NOMO-1 treated with DMSO at 0.1 percent for 48 hours (cell line): ENCODE results near the gene ADCY2.

Experiments
- DNase-seq: peaks from one replicate; lab custom pipeline; 2025; ENCODE audit not compliant: unreplicated experiment; lab: John Stamatoyannopoulos, UW

The ADCY2 gene

GRCh38 chr5:7501061-7501460 lies 105.1 kb downstream of the ADCY2 start:
- no peak for DNase-seq

- DNase-seq, result no peak
Measured at GRCh38 chr5:7503564-7503963, 107.6 kb downstream of the ADCY2 start.

DNA sequence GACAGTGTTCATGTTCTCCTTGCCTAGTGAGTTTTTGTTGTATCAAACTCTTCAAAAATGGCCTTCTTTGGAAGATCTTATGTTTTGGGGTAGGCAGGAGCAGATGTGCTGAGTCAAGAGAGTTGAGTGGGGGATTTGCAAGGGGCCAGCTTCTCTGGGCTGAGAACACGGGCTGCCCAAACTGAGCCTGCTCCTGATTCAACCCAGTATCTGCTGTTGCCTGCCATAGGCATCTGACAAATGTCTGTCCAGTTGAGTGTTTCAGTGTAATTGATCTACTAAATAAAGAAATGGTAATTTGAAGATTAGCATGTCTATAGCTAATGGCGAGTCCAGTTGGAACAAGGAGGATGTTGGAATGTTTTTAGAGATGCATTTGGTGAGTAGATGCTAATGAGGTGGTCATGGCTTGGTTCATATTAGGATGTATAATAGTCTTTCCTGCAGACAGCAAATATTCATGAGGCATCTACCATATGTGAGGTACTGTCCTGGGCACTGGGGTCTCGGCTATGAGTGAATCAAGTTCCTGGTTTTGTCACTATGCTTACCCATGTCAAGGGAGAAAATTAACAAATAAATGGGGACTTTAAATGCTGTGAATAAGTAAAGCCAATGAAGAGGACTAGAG lies 119.5 kb downstream of the ADCY2 start:
- DNase-seq, result no peak

DNA sequence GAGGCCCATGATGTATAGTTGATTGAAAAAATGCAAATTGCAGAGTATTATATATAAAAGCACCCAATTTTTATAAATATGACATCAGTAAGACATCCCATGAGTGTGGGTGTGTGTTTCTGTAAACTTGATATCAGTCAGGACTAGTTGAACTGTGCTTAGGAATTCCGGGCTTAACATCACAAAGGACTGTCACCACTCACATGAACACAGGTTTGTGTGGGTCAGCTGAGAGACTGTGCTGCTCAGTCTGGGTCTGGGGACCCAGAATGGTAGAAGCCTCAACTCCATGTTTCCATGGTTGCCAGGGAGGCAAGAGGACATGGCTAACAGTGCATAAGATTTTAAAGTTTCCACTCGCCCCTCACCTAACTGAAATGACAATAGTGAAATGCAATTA lies 120.3 kb downstream of the ADCY2 start:
- no peak for DNase-seq

DNA sequence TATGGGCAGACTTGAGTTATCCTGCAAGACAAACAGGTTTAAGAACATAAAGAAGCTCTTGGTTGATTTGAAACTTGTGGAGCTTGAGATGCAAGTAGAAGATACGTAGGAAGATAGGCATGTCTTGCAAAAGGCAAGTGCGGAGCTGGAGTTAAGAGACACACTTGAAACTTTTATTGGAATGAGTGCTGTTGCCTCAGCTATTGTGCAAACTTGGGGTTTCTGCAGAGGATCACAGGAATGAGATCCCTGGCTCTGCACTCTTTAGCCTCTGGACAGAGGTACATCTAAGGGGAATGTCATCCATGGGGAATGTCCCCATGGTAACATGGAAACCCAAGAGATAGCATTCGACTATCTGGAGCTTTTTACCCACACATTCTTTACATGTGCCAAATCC lies 121.1 kb downstream of the ADCY2 start:
- DNase-seq, result no peak

GRCh38 chr5:7518947-7519560 lies 123.1 kb downstream of the ADCY2 start:
- no peak for DNase-seq

DNA sequence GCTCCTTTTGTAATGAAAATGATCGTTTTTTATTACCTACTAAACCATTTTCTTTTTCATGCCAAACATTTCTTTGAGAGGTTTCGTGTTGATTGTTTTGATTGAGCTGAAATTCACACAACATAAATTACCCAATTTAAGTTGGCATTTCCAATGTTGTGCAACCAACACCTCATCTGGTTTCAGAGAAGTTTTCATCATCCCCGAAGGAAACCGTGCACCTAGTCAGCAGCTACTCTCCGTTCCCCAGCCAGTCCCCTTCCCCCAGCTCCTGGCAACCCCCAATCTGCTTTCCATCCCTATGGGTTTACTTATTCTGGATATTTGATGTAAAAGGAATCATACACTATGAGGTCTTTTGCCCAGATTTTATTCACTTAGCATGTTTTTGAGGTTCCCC lies 123.6 kb downstream of the ADCY2 start:
- no peak for DNase-seq

GRCh38 chr5:7529880-7530279 lies 133.9 kb downstream of the ADCY2 start:
- no peak for DNase-seq

- no peak for DNase-seq
Measured at GRCh38 chr5:7533941-7534340, 138.0 kb downstream of the ADCY2 start.

- DNase-seq, result no peak
Measured at GRCh38 chr5:7534505-7534904, 138.6 kb downstream of the ADCY2 start.

GRCh38 chr5:7537573-7537972 lies 141.6 kb downstream of the ADCY2 start:
- DNase-seq, result no peak

DNA sequence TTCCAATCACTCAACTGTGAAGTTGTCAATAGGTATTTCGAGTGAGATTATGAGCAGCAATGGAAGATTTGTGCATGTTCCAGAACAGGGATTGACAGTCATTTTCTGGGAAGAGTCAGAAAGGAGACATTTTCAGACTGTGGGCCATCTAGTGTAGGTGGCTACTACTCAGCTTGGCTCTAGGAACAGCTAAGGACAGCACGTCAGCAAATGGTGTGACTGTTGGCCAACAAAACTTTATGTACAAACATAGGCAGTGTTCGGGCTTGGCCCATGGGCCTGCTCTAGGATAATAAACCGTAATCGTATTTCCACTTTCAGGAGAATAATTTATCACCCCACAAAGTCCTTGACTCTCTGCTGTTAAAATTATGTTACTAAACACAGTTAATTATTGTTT lies 143.6 kb downstream of the ADCY2 start:
- no peak for DNase-seq

DNA sequence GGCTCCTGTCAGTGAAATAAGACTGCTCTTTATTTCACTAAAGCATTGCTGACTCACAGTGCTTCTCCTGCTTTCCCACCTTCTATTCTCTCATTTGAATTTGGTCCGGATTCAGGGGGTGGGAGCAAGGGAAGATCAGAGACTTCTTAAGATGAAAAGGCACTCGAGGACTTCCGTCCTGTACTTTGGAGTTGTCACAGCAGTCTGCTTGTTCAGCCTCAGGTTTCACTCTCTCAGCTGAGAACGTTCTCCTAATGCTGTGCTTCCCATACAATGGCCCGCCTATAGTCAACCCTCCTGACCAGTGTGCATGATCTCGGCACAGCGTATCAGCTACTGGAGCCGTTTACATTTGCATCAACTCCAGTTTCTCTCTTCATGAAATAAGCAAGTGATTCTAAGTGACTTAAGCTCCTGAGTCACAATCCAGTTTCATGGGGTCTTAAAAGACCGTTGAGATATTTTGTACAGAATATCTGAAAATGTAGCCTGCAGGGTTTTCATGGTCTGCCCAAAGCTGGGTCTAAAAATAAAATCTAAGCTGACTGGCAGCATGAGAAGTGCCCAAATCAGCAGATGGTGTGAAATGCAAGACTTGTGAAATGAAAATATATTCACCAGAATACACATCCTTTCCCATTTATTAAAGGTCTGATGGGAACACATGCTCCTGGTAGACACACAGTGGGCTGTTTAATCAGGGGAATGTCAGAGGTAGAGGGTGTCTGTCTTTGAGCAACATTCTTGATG lies 145.0 kb downstream of the ADCY2 start:
- DNase-seq, result no peak

- DNase-seq, result no peak
Measured at GRCh38 chr5:7541898-7542297, 146.0 kb downstream of the ADCY2 start.

DNA sequence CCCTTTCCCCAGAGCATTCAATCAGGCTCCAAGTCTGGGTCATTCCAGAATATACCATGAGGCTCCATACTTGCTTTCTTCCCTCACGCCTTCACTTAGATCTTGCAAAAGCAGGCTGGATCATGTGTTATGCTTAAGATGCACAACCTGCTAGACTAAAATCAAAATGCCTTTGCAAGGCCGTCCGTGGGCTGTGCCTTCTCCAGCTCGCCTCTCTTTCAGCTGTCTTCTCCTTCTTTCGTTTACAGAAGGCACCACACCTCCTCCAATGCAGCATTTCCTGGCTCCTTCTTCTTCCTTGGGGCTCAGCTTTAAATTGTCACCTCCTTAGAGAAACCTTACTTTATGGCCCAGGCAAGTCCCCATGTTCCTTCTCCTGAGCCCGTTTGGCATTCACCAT lies 150.6 kb downstream of the ADCY2 start:
- no peak for DNase-seq

- no peak for DNase-seq
Measured at GRCh38 chr5:7548596-7548995, 152.7 kb downstream of the ADCY2 start.

GRCh38 chr5:7565559-7565958 lies 169.6 kb downstream of the ADCY2 start:
- DNase-seq, result no peak

- DNase-seq, result no peak
Measured at GRCh38 chr5:7576023-7576715, 180.2 kb downstream of the ADCY2 start.

GRCh38 chr5:7577381-7577780 lies 181.4 kb downstream of the ADCY2 start:
- no peak for DNase-seq

- DNase-seq, result no peak
Measured at GRCh38 chr5:7578071-7578470, 182.1 kb downstream of the ADCY2 start.

GRCh38 chr5:7584749-7585148 lies 188.8 kb downstream of the ADCY2 start:
- DNase-seq, result no peak

GRCh38 chr5:7585807-7586206 lies 189.9 kb downstream of the ADCY2 start:
- no peak for DNase-seq
